GM23338 (cell line): ENCODE data around the gene GMPPB. TPM values are rescaled to one million over a fixed set of nuclear protein-coding genes. Genes with fewer than 3 reads are reported as not detected.

Experiments
- ATAC-seq: fragments of 200-7000 bp; cut with Tn5 transposase; 3 replicates; pipeline ENCODE4 v1.9.1; 2020
- DNase-seq: peaks from one replicate; pipeline ENCODE4 v3.0.0-alpha.2; 2015; ENCODE audit warnings: low spot score
- H2AFZ ChIP-seq: fragments of 200-600 bp; sonication (generic); 2 replicates; pipeline ENCODE4 v1.8.0; 2016; ENCODE audit warnings: antibody characterized with exemption, mild to moderate bottlenecking, moderate library complexity
- H3F3A ChIP-seq: fragments of 200-600 bp; sonication (generic); replicated peaks from 2 replicates; pipeline ENCODE4 v1.8.0; 2017; ENCODE audit warnings: antibody characterized with exemption, mixed run types, low read depth
- H3K27ac ChIP-seq: fragments of 200-600 bp; sonication (generic); 2 replicates; pipeline ENCODE4 v1.6.1; 2016; ENCODE audit warnings: low read depth
- H3K27me3 ChIP-seq: fragments of 200-600 bp; sonication (generic); 2 replicates; pipeline ENCODE4 v1.8.0; 2016; ENCODE audit warnings: mild to moderate bottlenecking, mixed run types, moderate library complexity; ENCODE audit not compliant: insufficient read depth
- H3K36me3 ChIP-seq: fragments of 200-600 bp; sonication (generic); 2 replicates; pipeline ENCODE4 v1.8.0; 2016; ENCODE audit warnings: mild to moderate bottlenecking; ENCODE audit not compliant: insufficient read depth
- H3K4me1 ChIP-seq: fragments of 200-600 bp; sonication (generic); 2 replicates; pipeline ENCODE4 v1.8.0; 2016; ENCODE audit warnings: mild to moderate bottlenecking, moderate library complexity; ENCODE audit not compliant: insufficient read depth
- H3K4me2 ChIP-seq: fragments of 200-600 bp; sonication (generic); 2 replicates; pipeline ENCODE4 v1.7.1; 2017; ENCODE audit warnings: mixed run types
- H3K4me3 ChIP-seq: fragments of 200-600 bp; sonication (generic); 2 replicates; pipeline ENCODE4 v1.6.1; 2016; ENCODE audit warnings: mixed run types
- H3K79me2 ChIP-seq: fragments of 200-600 bp; sonication (generic); replicated peaks from 2 replicates; pipeline ENCODE4 v1.8.0; 2017; ENCODE audit warnings: mild to moderate bottlenecking; ENCODE audit not compliant: insufficient read depth
- H3K9me2 ChIP-seq: fragments of 200-600 bp; sonication (generic); 2 replicates; pipeline ENCODE4 v1.8.0; 2017; ENCODE audit not compliant: insufficient read depth
- H4K20me1 ChIP-seq: fragments of 200-600 bp; sonication (generic); replicated peaks from 2 replicates; pipeline ENCODE4 v1.8.0; 2017; ENCODE audit warnings: mild to moderate bottlenecking; ENCODE audit not compliant: insufficient read depth
- H3K27ac Mint-ChIP-seq: 2 replicates; pipeline ENCODE4 v1.8.0; 2020; ENCODE audit warnings: inconsistent platforms, mild to moderate bottlenecking, moderate library complexity, mixed read lengths
- H3K27me3 Mint-ChIP-seq: 3 replicates; pipeline ENCODE4 v1.8.0; 2022; ENCODE audit warnings: low read depth, mild to moderate bottlenecking, moderate library complexity, mixed read lengths, inconsistent platforms; ENCODE audit not compliant: insufficient read depth, poor library complexity
- H3K36me3 Mint-ChIP-seq: 3 replicates; pipeline ENCODE4 v1.8.0; 2021; ENCODE audit warnings: low read depth, mild to moderate bottlenecking, inconsistent platforms, moderate library complexity, mixed read lengths
- H3K4me1 Mint-ChIP-seq: 3 replicates; pipeline ENCODE4 v1.8.0; 2020; ENCODE audit warnings: mild to moderate bottlenecking, inconsistent platforms, mixed read lengths
- H3K4me3 Mint-ChIP-seq: 3 replicates; pipeline ENCODE4 v1.8.0; 2021; ENCODE audit warnings: moderate library complexity, mild to moderate bottlenecking, inconsistent platforms, mixed read lengths
- H3K9me3 Mint-ChIP-seq: 3 replicates; pipeline ENCODE4 v1.8.0; 2020; ENCODE audit warnings: moderate library complexity, mild to moderate bottlenecking, inconsistent platforms, mixed read lengths
- ETS1 ChIP-seq: IDR thresholded peaks from 2 replicates; pipeline ENCODE4 v1.6.1; 2016; ENCODE audit warnings: antibody characterized with exemption
- EZH2phosphoT487 ChIP-seq: fragments of 200-600 bp; sonication (generic); IDR thresholded peaks from one replicate; pipeline ENCODE4 v1.8.1; 2018; ENCODE audit warnings: antibody characterized with exemption; ENCODE audit not compliant: unreplicated experiment
- NANOG ChIP-seq: IDR thresholded peaks from 2 replicates; pipeline ENCODE4 v1.6.1; 2016; ENCODE audit warnings: antibody characterized with exemption, borderline replicate concordance
- REST ChIP-seq: IDR thresholded peaks from one replicate; pipeline ENCODE4 v1.6.1; 2018; ENCODE audit warnings: antibody characterized with exemption; ENCODE audit not compliant: unreplicated experiment
- STAT1 ChIP-seq: IDR thresholded peaks from one replicate; pipeline ENCODE4 v1.6.1; 2016; ENCODE audit warnings: antibody characterized with exemption; ENCODE audit not compliant: unreplicated experiment
- ZNF114 ChIP-seq: fragments of 250-450 bp; sonication (Bioruptor Pico); IDR thresholded peaks from 2 replicates; pipeline ENCODE4 v1.5.0; 2020; ENCODE audit warnings: mild to moderate bottlenecking, moderate library complexity
- ZNF462 ChIP-seq: fragments of 250-450 bp; sonication (Bioruptor Pico); IDR thresholded peaks from 2 replicates; pipeline ENCODE4 v1.5.0; 2020; ENCODE audit warnings: mild to moderate bottlenecking, moderate library complexity
- polyA plus RNA-seq: library from polyadenylated mRNA; unstranded; fragments of >200 nt; fragmentation: Nextera tagmentation; extraction: Ambion mirVana; gene quantifications from 2 replicates; pipeline ENCODE4 v1.2.1, GENCODE V29; 2016
- total RNA-seq: library from RNA; depleted of rRNA; stranded (reverse); fragments of >200 nt; shearing (Covaris generic); gene quantifications from 2 replicates; pipeline ENCODE4 v1.2.3, GENCODE V29; 2014

GMPPB gene
- total and polyA plus RNA-seq, 2 experiments from 2014 or later, result 10.2 to 36.1 TPM

- TF ChIP-seq REST (no peak), EZH2phosphoT487 (no peak), NANOG (no peak), ZNF114 (CRISPR knock-in tag) (no peak), STAT1 (no peak), ZNF462 (CRISPR knock-in tag) (no peak), ETS1 (no peak)
- no peaks in the 10 kb centered on the region for H3K27me3 ChIP-seq
- H3K4me2 ChIP-seq, result peak overlapping the region; percentile 87
- H3K27ac ChIP-seq, result peak overlapping the region; percentile 94
- H3K36me3 Mint-ChIP-seq, result peaks cover 31% of the 10 kb centered on the region
- DNase-seq, result peak; percentile 36
- no peaks in the 10 kb centered on the region; the same call in 1 of the 2 replicates for H3K4me1 ChIP-seq
- no peaks in the 10 kb centered on the region for H3K9me3 Mint-ChIP-seq
- H3K27ac Mint-ChIP-seq, result peak overlapping the region; percentile 98
- H4K20me1 ChIP-seq, result peaks cover 7% of the 10 kb centered on the region; the same call in 1 of the 2 replicates
- peak; percentile 1 for ATAC-seq
- H3K4me3 ChIP-seq, result peak overlapping the region; percentile 98
- peaks cover 6% of the 10 kb centered on the region; the same call in 1 of the 3 replicates for H3K4me1 Mint-ChIP-seq
- peaks cover 5% of the 10 kb centered on the region; the same call in 1 of the 2 replicates for H3K36me3 ChIP-seq
- H2AFZ ChIP-seq, result peak overlapping the region; percentile 91; the same call in 1 of the 2 replicates
- H3K27me3 Mint-ChIP-seq, result peaks cover 29% of the 10 kb centered on the region
- no peaks in the 10 kb centered on the region for H3K9me2 ChIP-seq
- H3F3A ChIP-seq, result peaks cover 18% of the 10 kb centered on the region
- H3K79me2 ChIP-seq, result no peaks in the 10 kb centered on the region; the same call in 1 of the 2 replicates
- H3K4me3 Mint-ChIP-seq, result peak overlapping the region; percentile 94
These were observed 835 bp upstream of the GMPPB start for GRCh38 chr3:49724586-49724985.
